HG02588 (cell line): ENCODE results near the gene VPS37B.

Source experiments
- ATAC-seq: cut with Tn5 transposase; IDR thresholded peaks from one replicate; pipeline ENCODE4 v1.9.1; 2021; ENCODE audit warnings: mild to moderate bottlenecking, moderate library complexity; ENCODE audit not compliant: unreplicated experiment

VPS37B gene

DNA sequence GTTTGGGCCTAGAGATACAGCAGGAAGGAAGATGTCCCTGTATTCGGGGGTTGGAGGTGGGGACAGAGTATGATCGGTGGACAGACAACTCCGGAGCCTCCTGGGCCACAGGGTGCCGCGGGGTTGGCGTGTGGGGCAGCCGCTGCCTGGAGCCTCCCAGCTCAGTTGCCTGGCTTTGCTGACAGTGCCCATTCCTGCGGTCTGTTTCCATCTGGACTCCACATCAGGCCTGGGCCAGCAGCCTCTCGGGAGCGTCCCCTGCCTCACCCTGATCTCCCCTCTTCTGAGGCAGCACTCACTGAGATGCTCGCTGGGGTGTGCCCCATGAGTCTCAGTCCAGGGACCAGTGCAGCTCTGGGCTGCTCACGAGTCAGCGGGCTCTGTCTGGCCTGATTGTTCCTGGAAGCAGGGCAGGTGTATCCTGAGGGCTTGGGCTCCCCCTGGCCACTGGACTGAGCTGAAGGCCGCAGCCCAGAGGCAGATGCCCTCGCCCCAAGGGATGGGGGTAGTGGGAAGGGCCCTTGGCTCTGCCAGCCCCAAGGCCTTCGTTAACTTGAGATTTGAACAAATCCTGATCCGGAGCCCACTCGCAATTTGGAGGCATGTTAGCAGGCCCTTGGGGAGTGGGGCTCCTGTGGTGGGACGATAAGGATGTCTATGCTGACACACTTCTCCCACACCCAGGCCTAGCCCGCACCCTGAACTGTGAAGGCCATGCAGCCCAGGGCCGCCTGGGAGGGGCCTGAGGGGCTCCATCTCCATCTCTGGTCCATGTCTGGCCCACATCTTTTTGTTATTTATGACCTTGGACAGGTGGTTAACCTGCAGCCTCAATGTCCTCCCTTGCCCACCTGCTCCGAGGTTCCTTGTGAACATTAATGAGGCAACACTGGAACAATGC is 53.2 kb downstream of the VPS37B start:
- no peak for ATAC-seq

DNA sequence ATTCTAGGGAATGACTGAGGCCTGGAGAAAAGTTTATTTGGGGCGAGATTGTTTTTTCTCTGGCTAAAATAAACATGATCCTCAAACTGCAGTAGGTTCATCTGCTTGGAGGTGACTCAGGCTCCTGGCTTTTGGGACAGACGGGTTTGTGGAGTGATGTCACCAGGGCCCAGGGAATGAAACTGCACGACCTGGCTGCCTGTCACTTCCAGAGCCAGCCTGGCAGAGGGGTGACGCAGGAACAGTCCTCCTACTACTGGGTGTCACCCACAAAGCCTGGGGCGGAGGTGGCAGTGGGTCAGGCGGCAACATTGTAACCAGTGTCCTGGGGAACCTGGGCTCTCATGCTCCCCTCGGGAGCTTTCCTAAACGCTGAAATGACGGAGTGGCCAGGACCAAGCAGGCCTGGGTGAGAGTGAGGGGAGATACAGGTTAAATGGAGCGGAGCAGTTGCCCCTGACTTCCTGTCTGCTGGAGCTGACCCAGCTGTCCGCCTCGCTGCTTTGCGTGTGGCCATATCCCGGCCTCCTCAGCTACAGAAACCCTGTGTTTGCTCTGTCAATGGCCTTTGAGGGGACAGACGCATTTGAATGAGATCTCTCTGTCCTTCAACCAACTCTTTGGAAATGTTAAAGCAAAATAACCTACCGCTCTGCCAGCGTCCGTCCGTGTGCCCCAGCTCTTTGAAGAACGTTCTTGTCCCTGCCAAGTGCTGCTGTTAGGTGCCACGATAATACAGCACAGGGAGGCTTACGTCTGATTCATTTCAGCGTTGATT is 54.2 kb downstream of the VPS37B start:
- ATAC-seq, result no peak

GRCh38 chr12:122840580-122841513 is 55.1 kb downstream of the VPS37B start:
- no peak for ATAC-seq

DNA sequence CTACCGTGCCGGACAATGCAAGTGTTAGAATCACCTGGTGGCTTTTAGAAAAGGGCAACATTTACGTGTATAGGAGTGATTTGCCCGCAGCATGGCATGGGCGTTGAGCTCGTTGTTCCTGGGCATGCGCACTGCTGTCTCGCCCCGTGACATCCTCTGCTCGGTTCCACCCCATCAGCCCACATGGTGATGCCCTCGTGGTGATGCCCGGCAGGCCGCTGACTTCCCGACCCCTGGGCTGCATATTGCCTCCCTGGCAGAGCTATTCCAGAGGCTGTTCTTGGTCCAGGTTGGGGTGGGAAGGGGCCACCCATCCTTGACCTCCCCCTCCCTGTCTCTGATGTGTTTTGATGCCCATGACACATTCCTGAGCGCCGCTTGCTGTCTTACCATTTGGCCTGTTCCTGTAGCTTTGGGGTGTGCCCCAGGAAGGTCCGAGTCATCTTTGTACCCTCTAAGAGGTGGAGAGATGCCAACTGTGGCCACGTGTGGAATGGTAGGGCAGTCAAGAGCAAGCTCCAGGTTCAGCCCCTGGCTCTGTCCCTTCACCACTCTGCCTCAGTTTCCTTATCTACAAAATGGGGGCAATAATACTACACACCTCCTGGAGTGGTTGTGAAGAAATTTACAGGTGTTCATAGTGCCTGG is 55.9 kb downstream of the VPS37B start:
- no peak for ATAC-seq

- no peak for ATAC-seq
These were observed 57.1 kb downstream of the VPS37B start for GRCh38 chr12:122838841-122839240.

DNA sequence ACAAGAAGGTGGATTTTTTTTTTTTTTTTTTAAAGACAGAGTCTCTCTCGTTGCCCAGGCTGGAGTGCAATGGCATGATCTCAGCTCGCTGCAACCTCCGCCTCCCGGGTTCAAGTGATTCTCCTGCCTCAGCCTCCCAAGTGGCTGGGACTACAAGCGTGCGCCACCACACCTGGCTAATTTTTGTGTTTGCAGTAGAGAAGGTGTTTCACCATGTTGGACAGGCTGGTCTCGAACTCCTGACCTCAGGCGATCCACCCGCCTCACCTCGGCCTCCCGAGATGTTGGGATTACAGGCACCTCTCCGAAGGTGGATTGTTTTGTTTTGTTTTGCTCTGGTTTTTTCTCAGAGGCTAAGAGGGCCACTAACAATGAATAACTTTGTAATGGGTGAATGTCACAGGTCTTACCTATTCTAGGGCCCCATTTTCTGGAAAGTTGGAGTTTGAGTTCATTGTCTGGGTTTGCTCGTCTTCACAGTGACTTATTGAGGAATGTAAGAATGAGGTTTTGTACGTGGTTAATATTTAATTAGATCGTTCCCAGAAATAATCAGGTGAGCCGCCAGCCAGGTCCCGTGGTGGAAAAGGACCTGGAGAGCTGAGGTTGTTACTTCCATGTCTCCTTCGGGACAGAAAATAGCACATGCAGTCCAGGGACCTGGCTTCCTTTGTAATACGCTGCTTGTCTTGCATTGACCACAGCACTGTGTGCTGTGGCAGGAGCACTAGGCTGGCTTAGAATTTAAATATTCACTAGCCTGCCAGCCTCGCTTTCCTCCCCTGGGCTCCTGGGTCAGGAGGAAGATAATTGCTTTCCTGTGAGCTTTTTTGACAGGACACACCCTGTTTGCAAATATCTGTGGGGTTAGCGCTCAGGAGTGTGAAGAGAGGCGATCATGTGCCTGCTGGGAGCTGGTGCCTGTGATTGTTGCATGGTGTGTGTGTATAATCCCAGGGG is 58.3 kb downstream of the VPS37B start:
- no peak for ATAC-seq

DNA sequence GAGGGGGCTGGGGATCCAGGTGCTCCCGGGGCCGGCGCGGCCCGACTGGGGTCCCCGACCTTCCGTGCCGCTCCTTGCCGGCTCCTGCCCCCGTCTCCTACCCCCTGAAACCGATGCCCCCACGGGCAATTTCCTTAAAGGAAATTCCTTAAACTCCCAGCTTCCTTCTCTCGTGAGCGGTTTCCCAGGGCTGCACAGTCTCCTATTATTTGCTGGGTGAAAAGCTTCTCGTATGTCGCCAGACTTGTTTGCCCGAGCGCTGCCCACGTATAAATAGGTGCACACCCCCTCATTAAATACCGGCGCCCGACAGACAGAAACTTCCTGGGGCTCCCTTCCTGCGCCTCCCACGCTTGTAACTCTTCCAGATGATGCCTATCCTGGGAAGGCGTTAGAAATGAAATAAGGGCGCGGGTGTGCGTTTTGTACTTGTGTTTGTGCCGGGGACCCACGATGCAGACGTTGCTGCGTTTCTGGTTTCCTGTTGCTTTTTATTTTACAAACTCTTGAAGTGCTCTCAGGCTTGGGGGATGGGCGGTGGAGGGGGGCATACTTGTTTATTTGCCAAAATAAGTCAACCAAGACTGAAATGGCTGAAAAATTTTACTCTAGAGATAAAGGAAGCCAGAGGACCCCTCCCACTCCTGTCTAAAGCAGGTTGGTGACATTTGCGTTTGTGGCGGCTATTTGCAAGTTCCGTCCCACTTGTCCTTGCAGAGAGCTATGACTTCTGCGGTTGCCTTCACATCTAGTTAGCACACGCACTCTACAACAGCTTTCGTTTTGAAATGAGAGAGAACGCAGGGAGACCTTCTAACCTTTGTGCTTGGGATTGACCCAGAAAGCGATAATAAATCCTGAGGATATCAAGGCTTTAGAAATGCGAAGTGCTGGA is 59.6 kb downstream of the VPS37B start:
- peak; percentile 61 for ATAC-seq

DNA sequence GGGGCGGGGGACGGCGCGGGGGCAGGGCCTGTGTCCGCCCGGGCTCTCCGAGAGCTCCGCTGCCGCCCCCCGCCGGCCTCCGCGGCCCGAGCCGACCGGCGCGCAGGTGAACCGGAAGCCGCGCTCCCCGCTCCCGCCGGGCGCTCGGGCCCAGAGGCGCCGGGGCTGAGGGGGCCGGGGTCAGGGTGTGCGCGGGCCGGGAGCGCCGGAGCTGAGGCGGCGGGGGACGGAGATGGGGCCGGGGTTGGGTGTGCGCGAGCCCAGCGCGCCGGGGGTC is 60.2 kb downstream of the VPS37B start:
- ATAC-seq, result peak; percentile 43

DNA sequence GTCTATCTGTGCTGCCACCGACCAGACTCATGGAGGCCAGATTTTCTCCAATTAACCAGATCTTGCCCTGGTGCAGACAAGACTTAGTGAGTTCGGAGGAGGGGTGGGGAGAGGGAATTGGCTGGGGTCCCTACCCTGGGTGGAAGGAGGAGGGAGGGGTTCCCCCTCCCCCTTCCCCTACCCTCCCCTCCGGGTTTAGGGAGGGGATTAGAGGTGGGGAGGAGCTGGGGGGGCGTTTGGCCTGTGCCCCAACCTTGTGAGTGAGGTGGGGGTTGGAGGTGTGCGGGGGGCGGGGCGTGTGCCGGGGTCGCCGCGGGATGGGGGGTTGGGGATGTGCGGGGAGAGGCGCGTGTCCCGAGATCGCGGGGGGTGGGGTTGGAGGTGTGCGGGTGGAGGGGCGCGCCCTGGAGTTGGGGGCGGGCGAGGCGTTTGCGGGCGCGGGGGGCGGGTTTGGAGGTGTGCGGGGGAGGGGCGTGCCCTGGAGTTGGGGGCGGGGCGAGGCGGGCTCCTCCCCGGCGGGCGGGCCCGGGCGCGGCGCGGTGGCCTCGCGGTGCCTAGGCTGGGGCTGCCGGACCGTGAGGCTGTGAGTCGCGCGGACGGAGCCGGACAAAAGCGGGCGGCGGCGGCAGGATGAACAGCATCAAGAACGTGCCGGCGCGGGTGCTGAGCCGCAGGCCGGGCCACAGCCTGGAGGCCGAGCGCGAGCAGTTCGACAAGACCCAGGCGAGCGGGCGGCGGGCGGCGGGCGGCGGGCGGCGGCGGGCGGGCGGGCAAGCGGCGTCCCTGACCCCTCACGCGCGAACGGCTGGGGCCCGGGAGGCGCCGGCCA is 60.8 kb downstream of the VPS37B start, which contains the start of gene HIP1R:
Gene HIP1R (plus strand): TSS at position 537 of the 829 bp plus-strand sequence. CDS start 94 bp downstream, at position 631.
- peak; percentile 27 for ATAC-seq

- ATAC-seq, result no peak
These were observed 61.6 kb downstream of the VPS37B start for GRCh38 chr12:122834104-122834920.

GRCh38 chr12:122830517-122831214 is 65.3 kb downstream of the VPS37B start:
- no peak for ATAC-seq

GRCh38 chr12:122827258-122827657 is 68.7 kb downstream of the VPS37B start:
- no peak for ATAC-seq

GRCh38 chr12:122825773-122826724 is 69.9 kb downstream of the VPS37B start:
- ATAC-seq, result no peak

DNA sequence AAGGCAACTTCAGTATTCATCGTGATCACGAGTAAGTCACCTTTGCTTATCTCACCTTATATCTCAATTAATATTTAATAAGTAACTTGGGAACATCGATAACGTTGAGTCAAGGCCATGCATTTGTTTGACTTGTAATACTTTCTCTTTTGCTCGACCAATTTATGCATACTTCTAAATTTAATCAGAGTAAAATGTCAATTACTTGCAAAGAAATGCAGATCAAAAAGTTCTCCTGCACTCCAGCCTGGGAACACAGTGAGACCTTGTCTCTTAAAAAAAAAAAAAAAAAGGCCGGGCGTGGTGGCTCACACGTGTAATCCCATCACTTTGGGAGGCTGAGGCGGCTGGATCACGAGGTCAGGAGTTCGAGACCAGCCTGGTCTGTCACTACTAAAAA is 72.5 kb downstream of the VPS37B start:
- no peak for ATAC-seq

DNA sequence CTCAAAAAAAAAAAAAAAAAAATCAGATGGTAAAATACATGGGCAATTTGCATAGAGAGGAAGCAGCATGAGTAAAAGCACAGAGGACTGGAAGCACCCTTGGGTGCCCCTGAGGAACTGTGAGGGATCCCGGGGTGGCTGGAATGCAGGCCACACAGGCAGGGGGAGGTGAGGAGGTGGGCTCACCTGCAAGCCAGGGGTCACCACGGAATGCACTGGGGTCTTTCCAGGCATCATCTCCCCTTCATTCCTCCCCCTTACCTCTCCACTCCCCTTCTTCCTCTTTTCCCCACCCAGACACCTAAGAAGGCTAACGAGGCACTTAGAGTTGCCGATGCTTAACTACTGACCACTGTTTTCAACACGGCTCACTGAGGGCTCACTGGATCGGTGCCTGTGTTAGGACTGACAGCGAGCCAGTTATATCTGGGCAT is 75.1 kb downstream of the VPS37B start:
- no peak for ATAC-seq
